ENCODE data around the gene FLT4.
"Not testable (repeated sequence)": the region's sequence is repeated elsewhere in the genome, so short reads cannot be mapped to it uniquely, and the experiment has no call there.

GRCh38 chr5:180674090-180674475, 24.7 kb upstream of the FLT4 start:
- TF ChIP-seq, protein P1, sequence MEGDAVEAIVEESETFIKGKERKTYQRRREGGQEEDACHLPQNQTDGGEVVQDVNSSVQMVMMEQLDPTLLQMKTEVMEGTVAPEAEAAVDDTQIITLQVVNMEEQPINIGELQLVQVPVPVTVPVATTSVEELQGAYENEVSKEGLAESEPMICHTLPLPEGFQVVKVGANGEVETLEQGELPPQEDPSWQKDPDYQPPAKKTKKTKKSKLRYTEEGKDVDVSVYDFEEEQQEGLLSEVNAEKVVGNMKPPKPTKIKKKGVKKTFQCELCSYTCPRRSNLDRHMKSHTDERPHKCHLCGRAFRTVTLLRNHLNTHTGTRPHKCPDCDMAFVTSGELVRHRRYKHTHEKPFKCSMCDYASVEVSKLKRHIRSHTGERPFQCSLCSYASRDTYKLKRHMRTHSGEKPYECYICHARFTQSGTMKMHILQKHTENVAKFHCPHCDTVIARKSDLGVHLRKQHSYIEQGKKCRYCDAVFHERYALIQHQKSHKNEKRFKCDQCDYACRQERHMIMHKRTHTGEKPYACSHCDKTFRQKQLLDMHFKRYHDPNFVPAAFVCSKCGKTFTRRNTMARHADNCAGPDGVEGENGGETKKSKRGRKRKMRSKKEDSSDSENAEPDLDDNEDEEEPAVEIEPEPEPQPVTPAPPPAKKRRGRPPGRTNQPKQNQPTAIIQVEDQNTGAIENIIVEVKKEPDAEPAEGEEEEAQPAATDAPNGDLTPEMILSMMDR (IDR thresholded peaks at IDR 0.05): not testable (repeated sequence)
- TF ChIP-seq POLR2A, EP300 (IDR thresholded peaks at IDR 0.05): not testable (repeated sequence)
